Spleen (tissue), 7 donors: ENCODE measurements around the gene ADARB2.

Experiments used
- CTCF ChIP-seq, 11 experiments: fragments of 200-600 bp in 7 of 11; fragments of 450-650 bp in 4 of 11; sonication (generic) in 4 of 11; IDR thresholded peaks in 8 of 11; conservative IDR thresholded peaks in 3 of 11; 1 replicate in 7 of 11; 2 replicates in 4 of 11; pipeline versions ENCODE4 v1.4.0 to v1.8.0; 2016 to 2021; ENCODE audit warnings: antibody characterized with exemption in 11 of 11, inconsistent platforms in 4 of 11, mild to moderate bottlenecking in 1 of 11
- POLR2A ChIP-seq, 3 donors: fragments of 450-650 bp; IDR thresholded peaks; one replicate each; pipeline ENCODE4 v1.5.1; 2017; ENCODE audit warnings: antibody characterized with exemption in 3 of 3, mild to moderate bottlenecking in 1 of 3
- POLR2AphosphoS5 ChIP-seq, 3 donors: sonication (generic); formaldehyde crosslinking; IDR thresholded peaks; one replicate each; pipeline ENCODE4 v1.5.1; 2017; ENCODE audit warnings: antibody characterized with exemption in 3 of 3
- donor health status: DM: no; HTN: no; CAD: no; lungs with moderate emphysema.
- donor health status: DM: no; HTN: no; CAD: no.
- donor health status: DM: no; HTN: no; CAD: no.

- TF ChIP-seq CTCF (IDR thresholded peaks at IDR 0.05 in 8 of 11, conservative IDR thresholded peaks at IDR 0.05 in 3 of 11) (no peak), POLR2AphosphoS5 (IDR thresholded peaks at IDR 0.05) (no peak), POLR2A (IDR thresholded peaks at IDR 0.05) (no peak)
Observed at GRCh38 chr10:1632141-1632540, 105.2 kb downstream of the ADARB2 start.
